ENCODE results near the gene ADRA1B.

GRCh38 chr5:159982421-159983173 is 66.3 kb downstream of the ADRA1B start:
- no peak for TF ChIP-seq YY1 (IDR thresholded peaks at IDR 0.05; ENCODE audit: insufficient read depth, insufficient read length)
- TF ChIP-seq ZNF274 (IDR thresholded peaks at IDR 0.05; ENCODE audit: low read depth, low read length): no peak
